Measurements from ENCODE around the gene BRME1.

BRME1 gene

DNA sequence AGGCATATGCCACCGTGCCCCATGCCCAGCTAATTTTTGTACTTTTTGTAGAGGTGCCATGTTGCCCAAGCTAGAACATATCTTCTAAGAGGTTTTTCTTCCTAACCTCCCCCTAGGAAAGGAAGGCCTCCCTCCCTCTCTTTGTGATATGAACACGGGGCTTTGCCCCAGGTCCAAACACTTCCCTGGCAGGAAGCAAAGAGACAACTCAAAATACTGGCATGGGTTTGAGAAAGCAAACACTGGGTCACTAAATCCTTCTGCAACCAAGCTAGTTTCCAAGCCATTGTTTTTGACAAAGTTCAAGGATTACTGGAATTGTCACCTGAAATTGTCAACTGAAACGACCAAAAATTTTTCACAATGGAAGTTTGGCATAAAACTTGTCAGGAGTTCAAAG, 8.9 kb upstream of the BRME1 start:
- Histone ChIP-seq H4K20me1 (ENCODE audit: control insufficient read depth, insufficient read depth, low read depth, low read length) (no peaks in the 10 kb centered on the region), H3K4me2 (ENCODE audit: low read length) (no peak overlapping the region), H3K4me3 (ENCODE audit: low read length) (no peak overlapping the region), H3K79me2 (ENCODE audit: control insufficient read depth, low read length) (no peaks in the 10 kb centered on the region), H3K9me2 (replicated peaks; ENCODE audit: control insufficient read depth, low read length) (no peaks in the 10 kb centered on the region), H3K36me3 (ENCODE audit: control insufficient read depth, low read length) (peaks cover 63% of the 10 kb centered on the region), H3K27ac (ENCODE audit: low read depth, low read length) (no peak overlapping the region), H3K27me3 (ENCODE audit: control insufficient read depth, low read length) (no peaks in the 10 kb centered on the region), H3K4me1 (ENCODE audit: control insufficient read depth, low read length) (no peaks in the 10 kb centered on the region), H3F3A (ENCODE audit: control insufficient read depth, insufficient read depth) (no peaks in the 10 kb centered on the region), H3K9me3 (ENCODE audit: control insufficient read depth, insufficient read depth, low read length) (no peaks in the 10 kb centered on the region)
- TF ChIP-seq EZH2phosphoT487 (IDR thresholded peaks at IDR 0.05; ENCODE audit: borderline replicate concordance, low read length), result no peak
- TF ChIP-seq, protein P1, sequence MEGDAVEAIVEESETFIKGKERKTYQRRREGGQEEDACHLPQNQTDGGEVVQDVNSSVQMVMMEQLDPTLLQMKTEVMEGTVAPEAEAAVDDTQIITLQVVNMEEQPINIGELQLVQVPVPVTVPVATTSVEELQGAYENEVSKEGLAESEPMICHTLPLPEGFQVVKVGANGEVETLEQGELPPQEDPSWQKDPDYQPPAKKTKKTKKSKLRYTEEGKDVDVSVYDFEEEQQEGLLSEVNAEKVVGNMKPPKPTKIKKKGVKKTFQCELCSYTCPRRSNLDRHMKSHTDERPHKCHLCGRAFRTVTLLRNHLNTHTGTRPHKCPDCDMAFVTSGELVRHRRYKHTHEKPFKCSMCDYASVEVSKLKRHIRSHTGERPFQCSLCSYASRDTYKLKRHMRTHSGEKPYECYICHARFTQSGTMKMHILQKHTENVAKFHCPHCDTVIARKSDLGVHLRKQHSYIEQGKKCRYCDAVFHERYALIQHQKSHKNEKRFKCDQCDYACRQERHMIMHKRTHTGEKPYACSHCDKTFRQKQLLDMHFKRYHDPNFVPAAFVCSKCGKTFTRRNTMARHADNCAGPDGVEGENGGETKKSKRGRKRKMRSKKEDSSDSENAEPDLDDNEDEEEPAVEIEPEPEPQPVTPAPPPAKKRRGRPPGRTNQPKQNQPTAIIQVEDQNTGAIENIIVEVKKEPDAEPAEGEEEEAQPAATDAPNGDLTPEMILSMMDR (IDR thresholded peaks at IDR 0.05; ENCODE audit: low read depth, low read length, poor library complexity, severe bottlenecking), result no peak

DNA sequence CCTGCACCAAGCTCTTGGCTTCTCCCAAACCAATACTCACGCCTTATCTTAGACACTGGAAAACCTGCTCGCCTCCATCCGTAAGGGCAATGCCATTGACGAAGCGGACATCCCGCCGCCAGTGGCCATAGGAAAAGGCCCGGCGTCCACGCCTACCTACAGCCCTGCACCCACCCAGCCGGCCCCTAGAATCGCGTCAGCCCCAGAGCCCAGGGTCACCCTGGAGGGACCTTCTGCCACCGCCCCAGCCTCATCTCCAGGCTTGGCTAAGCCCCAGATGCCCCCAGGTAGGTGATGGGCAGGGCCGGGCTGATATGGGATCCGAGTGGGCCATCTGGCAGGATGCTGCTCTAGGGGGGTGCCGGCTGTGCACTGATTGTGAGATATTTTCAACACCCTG, 7.4 kb upstream of the BRME1 start:
- H3K4me3 ChIP-seq (ENCODE audit: low read length), result no peak overlapping the region
- no peaks in the 10 kb centered on the region for H3K27me3 ChIP-seq (ENCODE audit: control insufficient read depth, low read length)
- no peaks in the 10 kb centered on the region for H3K9me2 ChIP-seq (replicated peaks; ENCODE audit: control insufficient read depth, low read length)
- no peaks in the 10 kb centered on the region for H4K20me1 ChIP-seq (ENCODE audit: control insufficient read depth, insufficient read depth, low read depth, low read length)
- no peaks in the 10 kb centered on the region for H3F3A ChIP-seq (ENCODE audit: control insufficient read depth, insufficient read depth)
- TF ChIP-seq EZH2phosphoT487 (IDR thresholded peaks at IDR 0.05; ENCODE audit: borderline replicate concordance, low read length), result no peak
- TF ChIP-seq, protein P1 (IDR thresholded peaks at IDR 0.05; ENCODE audit: low read depth, low read length, poor library complexity, severe bottlenecking), result no peak
- H3K36me3 ChIP-seq (ENCODE audit: control insufficient read depth, low read length), result peaks cover 54% of the 10 kb centered on the region
- no peak overlapping the region for H3K27ac ChIP-seq (ENCODE audit: low read depth, low read length)
- no peaks in the 10 kb centered on the region for H3K79me2 ChIP-seq (ENCODE audit: control insufficient read depth, low read length)
- H3K9me3 ChIP-seq (ENCODE audit: control insufficient read depth, insufficient read depth, low read length), result no peaks in the 10 kb centered on the region
- no peak overlapping the region for H3K4me2 ChIP-seq (ENCODE audit: low read length)
- no peaks in the 10 kb centered on the region for H3K4me1 ChIP-seq (ENCODE audit: control insufficient read depth, low read length)

DNA sequence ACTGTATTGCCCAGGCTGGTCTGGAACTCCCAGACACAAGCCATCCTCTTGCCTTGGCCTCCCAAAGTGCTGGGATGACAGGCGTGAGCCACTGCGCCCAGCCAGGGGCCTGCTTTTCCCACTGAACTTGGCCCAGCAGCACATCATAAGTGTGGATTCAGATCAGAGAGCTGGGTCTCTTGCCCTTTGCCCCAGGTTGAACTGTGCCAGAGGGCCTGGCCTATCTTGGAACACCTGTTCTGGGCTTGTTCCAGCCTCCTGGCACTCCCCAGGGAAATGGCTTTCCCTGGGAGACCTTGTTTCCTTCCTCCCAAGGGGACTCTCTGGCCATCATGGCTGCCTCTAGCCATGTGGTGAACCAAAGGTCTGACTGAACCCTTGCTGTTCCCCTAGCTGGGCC, 3.5 kb upstream of the BRME1 start:
- Histone ChIP-seq H3K4me2 (ENCODE audit: low read length) (no peak overlapping the region), H3K27ac (ENCODE audit: low read depth, low read length) (no peak overlapping the region), H3K79me2 (ENCODE audit: control insufficient read depth, low read length) (peaks cover 17% of the 10 kb centered on the region), H3F3A (ENCODE audit: control insufficient read depth, insufficient read depth) (no peaks in the 10 kb centered on the region), H4K20me1 (ENCODE audit: control insufficient read depth, insufficient read depth, low read depth, low read length) (no peaks in the 10 kb centered on the region), H3K9me3 (ENCODE audit: control insufficient read depth, insufficient read depth, low read length) (no peaks in the 10 kb centered on the region), H3K36me3 (ENCODE audit: control insufficient read depth, low read length) (peaks cover 29% of the 10 kb centered on the region), H3K4me3 (ENCODE audit: low read length) (no peak overlapping the region), H3K4me1 (ENCODE audit: control insufficient read depth, low read length) (peaks cover 16% of the 10 kb centered on the region), H3K9me2 (replicated peaks; ENCODE audit: control insufficient read depth, low read length) (no peaks in the 10 kb centered on the region), H3K27me3 (ENCODE audit: control insufficient read depth, low read length) (no peaks in the 10 kb centered on the region)
- TF ChIP-seq EZH2phosphoT487 (IDR thresholded peaks at IDR 0.05; ENCODE audit: borderline replicate concordance, low read length), result no peak

DNA sequence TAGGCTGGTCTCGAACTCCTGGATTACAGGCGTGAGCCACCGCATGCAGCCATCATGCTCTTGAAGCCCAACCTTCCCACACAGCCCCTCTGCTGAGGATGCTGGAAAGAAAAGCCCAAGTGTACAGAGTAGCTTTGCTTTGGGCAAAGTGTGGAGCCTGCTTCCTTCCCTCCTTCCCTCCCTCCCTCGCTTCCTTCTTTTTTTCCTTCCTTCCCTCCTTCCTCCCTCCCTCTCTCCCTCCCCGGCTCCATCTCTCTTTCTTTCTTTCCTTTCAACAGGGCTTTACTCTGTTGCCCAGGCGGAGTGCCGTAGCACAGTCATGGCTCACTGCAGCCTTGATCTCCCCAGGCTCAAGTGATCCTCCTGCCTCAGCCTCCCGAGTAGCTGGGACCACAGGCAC, 2.8 kb upstream of the BRME1 start:
- no peaks in the 10 kb centered on the region for H3K27me3 ChIP-seq (ENCODE audit: control insufficient read depth, low read length)
- H3K4me2 ChIP-seq (ENCODE audit: low read length), result no peak overlapping the region
- H3F3A ChIP-seq (ENCODE audit: control insufficient read depth, insufficient read depth), result no peaks in the 10 kb centered on the region
- H3K36me3 ChIP-seq (ENCODE audit: control insufficient read depth, low read length), result peaks cover 29% of the 10 kb centered on the region
- H3K79me2 ChIP-seq (ENCODE audit: control insufficient read depth, low read length), result peaks cover 17% of the 10 kb centered on the region
- H3K4me1 ChIP-seq (ENCODE audit: control insufficient read depth, low read length), result peaks cover 18% of the 10 kb centered on the region
- no peaks in the 10 kb centered on the region for H3K9me2 ChIP-seq (replicated peaks; ENCODE audit: control insufficient read depth, low read length)
- no peak for TF ChIP-seq EZH2phosphoT487 (IDR thresholded peaks at IDR 0.05; ENCODE audit: borderline replicate concordance, low read length)
- TF ChIP-seq, protein P1 (IDR thresholded peaks at IDR 0.05; ENCODE audit: low read depth, low read length, poor library complexity, severe bottlenecking), result no peak
- H4K20me1 ChIP-seq (ENCODE audit: control insufficient read depth, insufficient read depth, low read depth, low read length), result no peaks in the 10 kb centered on the region
- no peaks in the 10 kb centered on the region for H3K9me3 ChIP-seq (ENCODE audit: control insufficient read depth, insufficient read depth, low read length)
- H3K4me3 ChIP-seq (ENCODE audit: low read length), result no peak overlapping the region
- no peak overlapping the region for H3K27ac ChIP-seq (ENCODE audit: low read depth, low read length)

Measured in DOHH2 (cell line).